ENCODE measurements around the gene ACVR1B. TPM values are rescaled to one million over a fixed set of nuclear protein-coding genes. Genes with fewer than 3 reads are reported as not detected.

Gene ACVR1B
- total RNA-seq, 2 experiments from 2014 or later, result 7.5 to 8.6 TPM

- POLR2A ChIA-PET, result no interaction called here
- ATAC-seq (no peak), DNase-seq (no peak)
- Mint-ChIP-seq H3K36me3 (ENCODE audit: low read depth) (no peaks in the 10 kb centered on the region), H3K4me1 (ENCODE audit: low read depth) (no peaks in the 10 kb centered on the region), H3K27ac (no peak overlapping the region), H3K4me3 (no peak overlapping the region), H3K27me3 (peaks cover 24% of the 10 kb centered on the region), H3K9me3 (no peaks in the 10 kb centered on the region)
- CTCF ChIA-PET, result no interaction called here
- intact Hi-C loops (cut with micrococcal nuclease), result no loop called here
- no peak for TF ChIP-seq CTCF (IDR thresholded peaks at IDR 0.05)
Measured at GRCh38 chr12:51910168-51910567, 41.3 kb upstream of the ACVR1B start.

GRCh38 chr12:51910691-51911090 is 40.8 kb upstream of the ACVR1B start:
- H3K36me3 Mint-ChIP-seq (ENCODE audit: low read depth), result no peaks in the 10 kb centered on the region
- H3K4me1 Mint-ChIP-seq (ENCODE audit: low read depth), result no peaks in the 10 kb centered on the region
- peaks cover 22% of the 10 kb centered on the region for H3K27me3 Mint-ChIP-seq
- ATAC-seq, result no peak
- intact Hi-C loops (cut with micrococcal nuclease), result no loop called here
- no peak overlapping the region for H3K27ac Mint-ChIP-seq
- ChIA-PET POLR2A (no interaction called here), CTCF (interaction anchor here (3.4 kb wide), 1 partner anchor 13 kb away, joined by 16 read pairs; no protein-coding TSS in a partner anchor)
- no peak for TF ChIP-seq CTCF (IDR thresholded peaks at IDR 0.05)
- no peaks in the 10 kb centered on the region for H3K9me3 Mint-ChIP-seq
- no peak for DNase-seq
- H3K4me3 Mint-ChIP-seq, result no peak overlapping the region

- POLR2A ChIA-PET, result no interaction called here
- CTCF ChIA-PET, result interaction anchor here (0.9 to 3.4 kb wide), 2 partner anchors 12 to 359 kb away, joined by 3 to 16 read pairs; no protein-coding TSS in a partner anchor
Measured at GRCh38 chr12:51911307-51911706, 40.2 kb upstream of the ACVR1B start.

GRCh38 chr12:51911788-51912711 is 39.4 kb upstream of the ACVR1B start:
- TF ChIP-seq CTCF (IDR thresholded peaks at IDR 0.05), result no peak
- POLR2A ChIA-PET, result no interaction called here
- Mint-ChIP-seq H3K27ac (no peak overlapping the region), H3K4me3 (no peak overlapping the region), H3K4me1 (ENCODE audit: low read depth) (no peaks in the 10 kb centered on the region), H3K27me3 (peaks cover 15% of the 10 kb centered on the region), H3K9me3 (no peaks in the 10 kb centered on the region), H3K36me3 (ENCODE audit: low read depth) (no peaks in the 10 kb centered on the region)
- CTCF ChIA-PET, result interaction anchor here (0.9 to 3.4 kb wide), 4 partner anchors 12 to 358 kb away, joined by 3 to 16 read pairs (median 6); no protein-coding TSS in a partner anchor
- ATAC-seq, result no peak
- DNase-seq, result no peak
- intact Hi-C loops (cut with micrococcal nuclease), result no loop called here

More at GRCh38 chr12:51911307-51911706, 40.2 kb upstream of the ACVR1B start:
- H3K9me3 Mint-ChIP-seq, result no peaks in the 10 kb centered on the region
- ATAC-seq (no peak), DNase-seq (no peak)
- no peak overlapping the region for H3K27ac Mint-ChIP-seq
- intact Hi-C loops (cut with micrococcal nuclease), result no loop called here
- no peaks in the 10 kb centered on the region for H3K36me3 Mint-ChIP-seq (ENCODE audit: low read depth)
- no peaks in the 10 kb centered on the region for H3K4me1 Mint-ChIP-seq (ENCODE audit: low read depth)
- peaks cover 18% of the 10 kb centered on the region for H3K27me3 Mint-ChIP-seq
- no peak for TF ChIP-seq CTCF (IDR thresholded peaks at IDR 0.05)
- no peak overlapping the region for H3K4me3 Mint-ChIP-seq

Data from activated CD8-positive, alpha-beta T cell treated with anti-CD3 and anti-CD28 coated beads for 36 hours (primary cell).